Kidney epithelial cell (primary cell): ENCODE results near the gene SAMD5. TPM values are rescaled to one million over a fixed set of nuclear protein-coding genes. Genes with fewer than 3 reads are reported as not detected.
"Not testable (repeated sequence)": the region's sequence is repeated elsewhere in the genome, so short reads cannot be mapped to it uniquely, and the experiment has no call there.

Experiments
- DNase-seq: peaks from one replicate; pipeline ENCODE4 v3.0.0-alpha.2; 2010; ENCODE audit warnings: low read depth
- H3K27me3 ChIP-seq: 2 replicates; pipeline ENCODE4 v1.6.0; 2011; ENCODE audit warnings: low read length; ENCODE audit not compliant: control insufficient read depth, insufficient read depth
- H3K36me3 ChIP-seq: 2 replicates; pipeline ENCODE4 v1.5.1; 2011; ENCODE audit warnings: low read length; ENCODE audit not compliant: control insufficient read depth, insufficient read depth
- H3K4me3 ChIP-seq: 2 replicates; pipeline ENCODE4 v1.5.1; 2011; ENCODE audit warnings: low read depth, mild to moderate bottlenecking, control low read depth, low read length
- CTCF ChIP-seq: IDR thresholded peaks from 2 replicates; pipeline ENCODE4 v1.5.1; 2011; ENCODE audit warnings: mild to moderate bottlenecking, moderate library complexity, low read length, control low read depth, inconsistent platforms; ENCODE audit not compliant: insufficient read depth, poor library complexity, severe bottlenecking
- total RNA-seq: library from RNA; depleted of rRNA; stranded (reverse); fragments of >200 nt; gene quantifications from 2 replicates; pipeline ENCODE4 v1.2.3, GENCODE V29; 2015

Gene SAMD5
- total RNA-seq, 1 donor from 2014 or later: 6.1 TPM

- Histone ChIP-seq H3K27me3 (no peaks in the 10 kb centered on the region), H3K36me3 (no peaks in the 10 kb centered on the region), H3K4me3 (no peak overlapping the region)
- DNase-seq: no peak
- no peak for TF ChIP-seq CTCF
Observed at GRCh38 chr6:147530132-147531060, 21.9 kb downstream of the SAMD5 start.

- H3K27me3 ChIP-seq: no peaks in the 10 kb centered on the region
- H3K4me3 ChIP-seq: no peak overlapping the region
- TF ChIP-seq CTCF: no peak
- H3K36me3 ChIP-seq: no peaks in the 10 kb centered on the region
- DNase-seq: no peak
Observed at GRCh38 chr6:147531321-147531720, 22.8 kb downstream of the SAMD5 start.

GRCh38 chr6:147534116-147534860 is 25.8 kb downstream of the SAMD5 start:
- H3K27me3 ChIP-seq: no peaks in the 10 kb centered on the region
- no peak overlapping the region for H3K4me3 ChIP-seq
- no peaks in the 10 kb centered on the region for H3K36me3 ChIP-seq
- TF ChIP-seq CTCF: no peak
- DNase-seq: no peak

- DNase-seq: no peak
- no peak overlapping the region for H3K4me3 ChIP-seq
- TF ChIP-seq CTCF: no peak
- no peaks in the 10 kb centered on the region for H3K36me3 ChIP-seq
- no peaks in the 10 kb centered on the region for H3K27me3 ChIP-seq
Observed at GRCh38 chr6:147538821-147539220, 30.3 kb downstream of the SAMD5 start.

- no peak overlapping the region for H3K4me3 ChIP-seq
- TF ChIP-seq CTCF: no peak
- H3K36me3 ChIP-seq: no peaks in the 10 kb centered on the region
- DNase-seq: no peak
- no peaks in the 10 kb centered on the region for H3K27me3 ChIP-seq
Observed at GRCh38 chr6:147540075-147540474, 31.6 kb downstream of the SAMD5 start.

GRCh38 chr6:147542436-147542835 is 33.9 kb downstream of the SAMD5 start:
- H3K4me3 ChIP-seq, H3K36me3 ChIP-seq, DNase-seq, H3K27me3 ChIP-seq: not testable (repeated sequence)
